Body of pancreas (tissue), 4 donors: ENCODE results near the gene NEO1.

Source experiments
- POLR2A ChIP-seq, 3 donors: fragments of 450-650 bp; IDR thresholded peaks; one replicate each; pipeline ENCODE4 v1.6.1; 2016; ENCODE audit warnings: antibody characterized with exemption in 3 of 3, mild to moderate bottlenecking in 2 of 3
- TF ChIP-seq, protein P1 (sequence below), 7 experiments: fragments of 450-650 bp in 4 of 7; fragments of 200-600 bp in 3 of 7; sonication (generic) in 3 of 7; IDR thresholded peaks; one replicate each; pipeline ENCODE4 v1.5.1; 2016 to 2019; ENCODE audit warnings: antibody characterized with exemption in 7 of 7

DNA sequence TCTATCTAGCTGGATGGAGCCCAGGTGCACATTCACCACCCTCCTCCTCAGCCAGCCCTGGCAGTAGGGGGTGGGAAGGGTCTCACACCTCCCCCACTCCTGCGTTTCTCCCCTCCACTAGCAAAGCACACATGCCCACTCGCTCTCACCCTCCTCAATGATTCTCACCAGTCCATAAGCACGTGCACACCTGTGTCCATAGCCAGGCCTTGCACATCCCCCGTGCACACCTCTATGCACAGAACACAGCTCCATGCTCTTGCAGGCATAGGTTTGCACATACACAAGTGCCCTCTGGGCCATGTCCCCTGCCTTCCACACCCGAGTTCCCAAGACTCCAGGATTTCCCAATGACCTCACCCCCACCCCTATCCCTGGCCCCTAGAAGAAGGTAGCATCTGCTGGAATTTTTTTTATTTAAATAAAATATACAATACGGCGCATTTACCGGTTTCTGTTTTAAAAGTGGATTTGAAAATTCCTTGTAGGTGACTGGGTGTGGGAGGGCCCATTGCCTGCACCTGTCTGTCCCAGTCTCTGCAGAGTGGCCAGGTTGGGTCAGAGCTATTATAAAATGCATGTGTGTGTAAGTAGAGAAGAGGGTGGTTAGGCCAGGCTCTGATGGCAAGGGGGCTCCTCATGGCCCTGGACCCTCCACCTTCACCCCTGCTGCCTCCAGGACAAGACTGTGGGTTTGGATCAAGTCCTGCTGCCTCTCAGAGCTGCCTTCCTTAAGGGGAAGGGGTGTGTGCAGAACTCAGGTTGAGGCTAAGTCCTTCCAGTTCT is 267.4 kb downstream of the NEO1 start:
- TF ChIP-seq, protein P1, sequence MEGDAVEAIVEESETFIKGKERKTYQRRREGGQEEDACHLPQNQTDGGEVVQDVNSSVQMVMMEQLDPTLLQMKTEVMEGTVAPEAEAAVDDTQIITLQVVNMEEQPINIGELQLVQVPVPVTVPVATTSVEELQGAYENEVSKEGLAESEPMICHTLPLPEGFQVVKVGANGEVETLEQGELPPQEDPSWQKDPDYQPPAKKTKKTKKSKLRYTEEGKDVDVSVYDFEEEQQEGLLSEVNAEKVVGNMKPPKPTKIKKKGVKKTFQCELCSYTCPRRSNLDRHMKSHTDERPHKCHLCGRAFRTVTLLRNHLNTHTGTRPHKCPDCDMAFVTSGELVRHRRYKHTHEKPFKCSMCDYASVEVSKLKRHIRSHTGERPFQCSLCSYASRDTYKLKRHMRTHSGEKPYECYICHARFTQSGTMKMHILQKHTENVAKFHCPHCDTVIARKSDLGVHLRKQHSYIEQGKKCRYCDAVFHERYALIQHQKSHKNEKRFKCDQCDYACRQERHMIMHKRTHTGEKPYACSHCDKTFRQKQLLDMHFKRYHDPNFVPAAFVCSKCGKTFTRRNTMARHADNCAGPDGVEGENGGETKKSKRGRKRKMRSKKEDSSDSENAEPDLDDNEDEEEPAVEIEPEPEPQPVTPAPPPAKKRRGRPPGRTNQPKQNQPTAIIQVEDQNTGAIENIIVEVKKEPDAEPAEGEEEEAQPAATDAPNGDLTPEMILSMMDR (IDR thresholded peaks at IDR 0.05) = no peak
- TF ChIP-seq POLR2A (IDR thresholded peaks at IDR 0.05) = no peak
